Stimulated activated CD4-positive, alpha-beta T cell treated with anti-CD3 and anti-CD28 coated beads, Interleukin-4, amount 100 ng/mL, for 48 hours (primary cell): ENCODE results near the gene MCUR1.
"Not testable (repeated sequence)": the region's sequence is repeated elsewhere in the genome, so short reads cannot be mapped to it uniquely, and the experiment has no call there.

Experiments
- DNase-seq, 2 donors: peaks; one replicate each; pipeline ENCODE4 v3.0.0-alpha.2; 2020; ENCODE audit warnings: low read depth in 2 of 2

MCUR1 gene, protein sequence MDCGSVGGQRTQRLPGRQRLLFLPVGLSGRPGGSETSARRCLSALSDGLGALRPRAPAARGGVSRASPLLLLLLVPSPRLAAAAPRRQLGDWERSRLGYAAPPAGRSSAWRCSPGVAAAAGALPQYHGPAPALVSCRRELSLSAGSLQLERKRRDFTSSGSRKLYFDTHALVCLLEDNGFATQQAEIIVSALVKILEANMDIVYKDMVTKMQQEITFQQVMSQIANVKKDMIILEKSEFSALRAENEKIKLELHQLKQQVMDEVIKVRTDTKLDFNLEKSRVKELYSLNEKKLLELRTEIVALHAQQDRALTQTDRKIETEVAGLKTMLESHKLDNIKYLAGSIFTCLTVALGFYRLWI

DNA sequence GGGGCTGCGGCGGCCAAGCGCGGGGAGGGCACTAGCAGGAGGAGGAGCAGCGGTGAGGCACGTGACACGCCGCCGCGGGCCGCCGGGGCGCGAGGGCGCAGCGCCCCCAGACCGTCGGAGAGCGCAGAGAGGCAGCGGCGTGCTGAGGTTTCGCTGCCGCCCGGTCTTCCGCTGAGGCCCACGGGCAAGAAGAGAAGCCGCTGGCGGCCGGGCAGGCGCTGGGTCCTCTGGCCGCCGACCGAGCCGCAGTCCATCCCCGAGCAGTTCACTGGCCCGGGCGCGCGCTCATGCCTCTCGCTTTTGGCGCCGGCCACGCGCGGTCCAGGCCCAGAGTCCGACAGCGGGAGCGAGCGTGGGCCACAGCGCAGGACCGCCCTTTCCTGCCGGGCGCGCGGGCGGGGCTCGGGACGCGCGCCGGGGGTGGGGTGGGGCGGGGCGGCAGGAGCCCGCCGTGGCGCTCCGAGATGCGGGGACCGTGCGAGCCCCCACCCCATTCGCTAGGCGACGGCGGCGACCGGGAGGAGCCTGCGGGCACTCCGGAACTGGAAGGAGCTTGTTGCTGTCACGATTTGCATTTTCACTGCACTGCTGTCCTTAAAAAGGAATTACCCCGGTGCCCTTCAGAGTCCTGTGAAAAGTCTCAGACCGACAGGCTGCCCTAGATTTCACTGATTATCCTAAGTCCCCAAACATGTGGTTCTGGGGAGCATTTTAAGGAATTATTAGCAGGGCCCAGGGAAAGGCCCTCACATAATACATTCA lies at the start of gene MCUR1:
MCUR1 (minus strand) TSS at position 382 of the 762 bp plus-strand sequence; CDS start at position 254, 128 bp downstream.
- peak; percentile 67 to 81 for DNase-seq

DNA sequence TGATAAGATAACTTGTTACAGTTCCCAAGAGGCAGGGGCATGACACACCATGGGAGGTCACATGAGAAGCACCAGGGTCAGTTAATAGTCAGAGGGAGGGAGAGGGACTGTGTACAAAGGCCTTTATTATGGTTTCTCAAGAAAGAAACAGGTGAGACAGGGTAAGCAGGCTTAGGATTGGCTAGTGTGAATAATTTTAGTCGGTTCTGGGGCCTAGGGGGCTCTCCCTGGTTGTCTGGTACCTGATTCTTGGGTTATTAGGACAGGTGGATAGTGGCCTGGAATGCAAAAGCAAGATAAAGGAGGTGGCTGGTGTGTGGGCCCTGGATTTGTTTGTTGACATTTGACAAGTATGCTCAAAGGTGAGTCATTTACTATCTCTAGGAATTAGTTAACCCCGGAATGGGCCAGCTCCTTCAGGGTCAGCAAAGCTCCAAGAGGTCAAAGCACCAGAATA lies 49.4 kb upstream of the MCUR1 start:
- DNase-seq: no peak

DNA sequence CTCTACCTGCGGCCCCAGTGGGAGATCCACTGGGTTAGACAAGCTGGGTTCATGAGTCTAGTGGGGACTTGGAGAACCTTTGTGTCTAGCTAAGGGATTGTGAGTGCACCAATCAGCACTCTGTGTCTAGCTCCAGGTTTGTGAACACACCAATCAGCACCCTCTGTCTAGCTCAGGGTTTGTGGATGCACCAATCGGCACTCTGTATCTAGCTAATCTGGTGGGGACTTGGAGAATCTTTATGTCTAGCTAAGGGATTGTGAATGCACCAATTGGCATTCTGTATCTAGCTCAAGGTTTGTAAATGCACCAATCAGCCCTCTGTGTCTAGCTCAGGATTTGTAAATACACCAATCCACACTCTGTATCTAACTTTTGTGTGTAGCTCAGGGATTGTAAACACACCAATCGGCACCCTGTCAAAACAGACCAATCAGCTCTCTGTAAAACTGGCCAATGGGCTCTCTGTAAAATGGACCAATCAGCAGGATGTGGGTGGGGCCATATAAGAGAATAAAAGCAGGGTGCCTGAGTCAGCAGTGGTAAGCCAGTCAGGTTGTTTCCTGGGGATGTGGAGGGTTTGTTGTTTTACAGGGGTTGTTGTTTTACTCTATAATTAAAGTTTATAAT lies 46.3 kb upstream of the MCUR1 start:
- not testable (repeated sequence) for DNase-seq

DNA sequence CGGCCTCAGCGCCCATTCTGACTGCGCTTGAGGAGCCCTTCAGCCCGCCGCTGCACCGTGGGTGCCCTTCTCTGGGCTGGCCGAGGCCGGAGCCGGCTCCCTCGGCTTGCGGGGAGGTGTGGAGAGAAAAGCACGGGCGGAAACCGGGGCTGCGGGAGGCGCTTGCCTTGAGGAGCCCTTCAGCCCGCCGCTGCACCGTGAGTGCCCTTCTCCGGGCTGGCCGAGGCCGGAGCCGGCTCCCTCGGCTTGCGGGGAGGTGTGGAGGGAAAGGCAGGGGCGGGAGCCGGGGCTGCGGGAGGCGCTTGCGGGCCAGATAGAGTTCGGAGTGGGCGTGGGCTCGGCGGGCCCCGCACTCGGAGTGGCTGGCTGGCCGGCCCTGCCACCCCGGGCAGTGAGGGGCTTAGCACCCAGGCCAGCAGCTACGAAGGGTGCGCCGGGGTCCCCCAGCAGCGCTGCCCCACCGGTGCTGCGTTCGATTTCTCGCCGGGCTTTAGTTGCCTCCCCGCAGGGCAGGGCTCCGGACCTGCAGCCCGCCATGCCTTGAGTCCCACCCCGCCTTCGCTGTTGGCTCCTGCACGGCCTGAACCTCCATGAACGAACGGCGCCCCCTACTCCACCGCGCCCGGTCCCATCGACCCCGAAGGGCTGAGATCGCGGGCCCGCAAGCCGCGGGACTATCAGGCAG lies 45.7 kb upstream of the MCUR1 start:
- no peak for DNase-seq

DNA sequence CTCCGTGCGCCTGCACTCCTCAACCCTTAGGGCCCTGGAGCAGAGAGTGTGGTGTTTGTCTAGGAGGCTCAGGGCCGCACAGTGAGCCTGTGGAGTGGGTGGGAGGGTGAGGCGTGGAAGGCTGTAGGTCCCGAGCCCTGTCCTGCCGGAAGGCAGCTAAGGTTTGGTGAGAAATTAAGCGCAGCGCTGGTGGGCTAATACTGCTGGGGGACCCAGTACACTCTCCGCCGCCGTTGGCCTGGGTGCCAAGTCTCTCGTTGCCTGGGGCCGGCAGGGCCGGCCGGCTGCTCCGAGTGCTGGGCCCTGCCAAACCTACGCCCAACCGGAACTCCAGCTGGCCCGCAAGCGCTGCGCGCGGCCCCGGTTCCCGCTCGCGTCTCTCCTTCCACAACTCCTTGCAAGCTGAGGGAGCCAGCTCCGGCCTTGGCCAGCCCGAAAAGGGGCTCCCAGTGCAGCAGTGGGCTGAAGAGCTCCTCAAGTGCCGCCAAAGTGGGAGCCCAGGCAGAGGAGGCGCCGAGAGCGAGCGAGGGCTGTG lies 40.4 kb upstream of the MCUR1 start:
- DNase-seq: no peak

DNA sequence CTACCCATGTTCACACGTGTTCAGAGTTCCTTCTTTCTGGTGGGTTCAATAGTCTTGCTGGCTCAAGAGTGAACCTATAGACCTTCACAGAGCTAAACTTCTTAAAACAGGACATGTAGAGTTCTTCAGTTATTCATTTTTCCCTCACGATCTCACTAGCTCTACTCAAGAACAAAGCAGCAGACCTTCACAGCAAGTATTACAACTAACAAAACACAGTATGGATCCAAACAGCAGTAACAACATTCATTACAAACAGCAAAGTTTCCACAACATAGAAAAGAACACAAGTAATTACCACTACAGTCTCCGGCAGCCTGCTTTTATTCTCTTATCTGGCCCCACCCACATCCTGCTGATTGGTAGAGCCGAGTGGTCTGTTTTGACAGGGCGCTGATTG lies 39.5 kb upstream of the MCUR1 start:
- DNase-seq: no peak

DNA sequence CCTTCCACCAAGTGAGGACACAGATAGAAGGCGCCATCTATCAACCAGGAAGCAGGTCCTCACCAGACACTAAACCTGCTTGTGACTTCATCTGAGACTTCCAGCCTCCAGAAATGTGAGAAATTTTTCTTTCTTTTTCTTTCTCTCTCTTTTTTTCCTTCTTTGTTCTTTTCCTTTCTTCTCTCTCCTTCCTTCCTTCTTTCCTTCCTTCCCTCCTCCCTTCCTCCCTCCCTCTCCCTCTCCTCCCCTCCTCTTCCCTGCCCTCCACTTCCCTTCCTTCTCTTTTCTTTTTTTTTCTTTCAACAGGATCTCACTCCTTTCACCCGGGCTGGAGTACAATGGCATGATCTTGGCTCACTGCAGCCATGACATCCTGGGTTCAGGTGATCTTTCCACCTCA lies 37.4 kb upstream of the MCUR1 start:
- no peak for DNase-seq

DNA sequence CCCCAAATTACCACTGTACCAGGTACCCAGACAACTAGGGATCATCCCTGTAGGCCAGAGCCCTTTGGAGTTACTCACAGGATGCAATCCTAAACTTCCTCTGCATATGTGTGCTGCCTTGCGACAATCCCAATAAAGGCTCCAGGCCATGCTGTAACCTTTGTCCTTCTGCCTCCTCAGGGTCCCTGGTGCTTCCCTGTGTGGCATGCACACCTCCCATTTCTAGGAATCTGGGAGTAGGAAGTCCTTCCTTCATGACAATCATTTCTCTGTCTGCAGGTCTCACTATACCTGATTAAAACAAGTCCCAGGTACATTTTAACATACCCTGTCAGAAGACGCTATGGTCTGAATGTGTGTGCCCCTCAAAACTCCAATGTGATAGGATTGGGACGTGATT lies 37.0 kb upstream of the MCUR1 start:
- DNase-seq: no peak

DNA sequence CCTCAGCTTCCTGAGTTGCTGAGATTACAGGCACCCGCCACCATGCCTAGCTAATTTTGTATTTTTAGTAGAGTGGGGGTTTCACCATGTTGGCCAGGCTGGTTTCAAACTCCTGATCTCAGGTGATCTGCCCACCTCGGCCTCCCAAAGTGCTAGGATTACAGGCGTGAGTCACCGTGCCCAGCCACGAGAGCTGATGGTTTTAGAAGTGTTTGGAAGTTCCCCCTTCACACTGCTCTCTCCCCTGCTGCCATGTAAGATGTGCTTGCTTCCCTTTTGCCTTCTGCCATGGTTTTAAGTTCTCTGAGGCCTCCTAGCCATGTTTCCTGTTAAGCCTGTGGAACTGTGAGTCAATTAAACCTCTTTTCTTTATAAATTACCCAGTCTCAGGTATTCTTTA lies 36.3 kb upstream of the MCUR1 start:
- not testable (repeated sequence) for DNase-seq

DNA sequence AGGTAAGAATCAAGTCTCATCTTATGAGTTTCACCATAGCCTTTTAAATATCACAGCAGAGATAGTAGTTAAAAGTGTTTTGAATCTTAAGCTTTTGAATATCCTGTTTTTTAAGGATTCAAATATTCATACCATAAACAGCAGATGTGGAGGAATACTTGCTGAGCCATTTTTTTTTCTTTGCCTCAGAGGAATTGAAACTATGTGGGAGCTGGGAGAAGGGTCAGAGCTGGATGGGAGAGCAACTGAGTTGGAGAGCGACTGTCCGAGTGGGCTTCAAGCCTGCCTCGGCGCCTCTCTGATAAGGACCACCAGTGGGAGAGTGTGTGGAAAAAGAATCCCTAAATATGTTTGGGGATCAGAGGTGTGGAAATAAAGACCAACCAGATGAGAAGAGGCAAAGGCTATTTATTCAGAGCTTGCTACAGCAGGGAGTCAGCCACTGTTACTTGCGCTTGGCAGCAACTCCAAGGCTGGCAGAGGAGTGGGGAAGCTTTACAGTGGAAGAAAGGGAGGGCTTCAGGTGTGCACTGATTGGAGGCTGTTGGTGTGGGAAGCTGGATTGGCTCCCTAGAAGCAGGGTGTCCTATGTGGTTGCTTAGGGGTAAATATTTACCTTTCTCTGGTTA lies 34.3 kb upstream of the MCUR1 start:
- no peak for DNase-seq

DNA sequence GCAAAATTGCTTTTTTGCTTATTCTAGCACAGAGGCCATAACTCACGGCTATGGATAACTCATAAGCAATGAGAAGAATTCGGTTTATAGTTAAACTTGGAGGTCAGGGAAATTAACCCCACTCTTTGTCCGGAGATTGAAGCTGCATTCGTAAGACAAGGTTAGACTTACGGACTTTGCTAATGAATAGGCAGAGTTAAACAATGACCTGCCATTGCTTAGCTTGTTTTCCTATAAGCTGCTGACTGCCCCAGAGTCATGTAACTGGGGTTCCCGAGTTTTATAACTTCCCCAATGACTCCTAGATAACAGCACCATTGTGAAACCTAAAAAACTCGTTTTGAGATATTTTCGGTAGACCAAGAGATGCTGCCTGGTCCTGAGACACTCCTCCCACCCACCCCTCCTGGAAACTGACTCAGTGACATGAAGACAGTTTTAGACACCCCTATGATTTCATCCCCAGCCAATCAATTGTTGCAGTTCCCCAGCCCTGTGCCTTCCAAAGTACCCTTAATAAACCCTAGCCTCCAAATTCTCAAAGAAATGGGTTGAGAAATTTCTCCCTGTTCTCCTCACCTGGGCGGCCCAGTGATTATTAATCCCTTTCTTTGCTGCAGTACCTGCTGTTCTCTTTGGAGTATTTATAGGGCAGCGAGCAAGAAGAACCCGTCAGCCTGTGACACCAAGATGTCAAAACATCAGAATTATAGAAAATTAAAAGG lies 33.1 kb upstream of the MCUR1 start:
- DNase-seq: no peak

DNA sequence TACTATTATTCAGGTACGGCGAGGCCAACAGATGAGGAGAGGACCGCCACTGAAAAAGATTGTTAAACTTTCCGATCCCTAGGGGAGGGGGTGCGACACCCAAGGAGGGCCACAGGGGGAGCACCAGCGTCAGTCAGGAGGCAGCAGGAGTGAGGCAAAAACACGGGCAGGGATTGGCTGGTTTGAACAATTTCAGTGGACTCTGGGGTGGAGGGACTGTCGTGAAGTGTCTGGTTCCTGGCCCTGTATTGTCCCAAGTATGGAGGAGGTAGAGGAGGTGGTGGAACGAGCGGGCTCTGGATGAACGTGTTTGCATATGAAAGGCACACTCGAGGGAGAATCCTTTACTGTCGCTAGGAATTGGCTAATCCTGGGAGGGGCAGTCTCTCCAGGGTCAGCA lies 32.5 kb upstream of the MCUR1 start:
- DNase-seq: no peak

DNA sequence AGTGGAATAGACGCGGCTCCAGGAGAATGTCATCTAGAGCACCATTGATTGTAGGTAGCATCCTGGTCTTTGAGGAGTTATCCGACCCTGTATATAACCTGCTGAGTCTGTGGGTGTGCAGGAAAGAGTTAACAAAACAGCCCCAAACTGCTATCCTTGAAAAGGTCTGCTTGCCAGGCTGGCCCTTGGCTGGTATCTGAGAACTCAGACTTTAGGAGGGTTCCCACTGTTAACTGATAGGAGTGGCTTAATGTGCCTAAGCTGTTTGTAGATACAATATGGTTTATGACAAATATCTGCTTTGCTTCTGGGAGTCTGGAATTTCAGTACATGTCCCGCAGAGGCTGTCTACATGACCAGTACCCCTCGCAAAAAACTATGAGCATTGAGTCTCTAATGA lies 27.6 kb upstream of the MCUR1 start:
- no peak for DNase-seq

DNA sequence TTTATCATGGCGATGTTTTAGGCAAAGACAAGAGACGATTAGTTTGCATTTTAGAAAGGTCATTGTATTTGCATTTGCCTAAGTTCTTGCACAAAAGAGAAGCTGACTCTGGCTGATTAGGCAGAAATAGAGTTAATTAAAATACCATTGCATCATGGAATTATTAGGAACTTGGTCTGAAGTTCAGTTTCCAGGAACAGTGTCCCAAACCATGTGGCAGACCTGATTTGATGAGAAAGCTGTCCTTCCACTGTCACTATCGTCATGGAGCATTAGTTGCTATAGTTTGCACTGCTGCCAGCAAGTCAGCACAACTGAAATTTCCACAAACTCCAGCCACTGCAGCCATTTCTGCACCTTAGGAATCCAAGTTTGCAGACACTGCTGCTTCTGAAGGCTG lies 24.3 kb upstream of the MCUR1 start:
- DNase-seq: no peak

DNA sequence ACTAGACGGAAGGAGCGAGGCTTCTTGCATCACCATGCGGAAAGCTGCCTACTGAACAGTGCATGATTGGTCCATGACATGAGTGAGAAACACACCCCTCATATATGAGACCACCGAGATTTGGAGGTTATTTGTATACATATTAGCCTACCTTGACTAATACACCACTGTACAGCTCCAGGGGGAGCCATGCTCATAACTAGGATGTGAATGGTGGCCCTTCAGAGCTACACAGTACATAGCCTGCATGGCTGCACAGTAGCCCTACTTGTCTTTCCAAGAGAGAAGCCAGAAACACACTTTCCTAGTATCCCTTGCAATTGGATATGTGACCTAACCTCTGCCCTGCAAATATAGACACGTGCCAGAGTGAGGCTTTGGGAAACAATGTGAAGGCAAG lies 21.8 kb upstream of the MCUR1 start:
- no peak for DNase-seq

DNA sequence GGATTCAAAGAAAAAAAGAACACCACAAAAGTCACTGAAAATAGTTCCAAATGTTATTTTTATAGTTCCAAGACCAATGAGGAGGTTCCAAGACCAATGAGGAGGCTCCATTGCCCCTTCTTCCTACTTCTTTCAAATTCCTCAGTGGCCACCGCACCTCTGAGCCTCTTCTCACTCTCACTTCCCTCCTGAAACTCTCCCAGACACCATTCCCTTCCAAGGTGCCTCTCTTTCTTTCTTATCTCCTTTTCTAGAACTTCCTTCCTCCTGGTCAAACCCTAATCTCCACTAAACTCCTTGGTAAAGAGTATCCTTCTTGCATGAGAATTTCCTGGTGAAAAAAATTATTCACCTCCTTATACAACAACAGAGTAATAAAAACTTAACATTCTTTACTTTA lies 20.4 kb upstream of the MCUR1 start:
- no peak for DNase-seq

DNA sequence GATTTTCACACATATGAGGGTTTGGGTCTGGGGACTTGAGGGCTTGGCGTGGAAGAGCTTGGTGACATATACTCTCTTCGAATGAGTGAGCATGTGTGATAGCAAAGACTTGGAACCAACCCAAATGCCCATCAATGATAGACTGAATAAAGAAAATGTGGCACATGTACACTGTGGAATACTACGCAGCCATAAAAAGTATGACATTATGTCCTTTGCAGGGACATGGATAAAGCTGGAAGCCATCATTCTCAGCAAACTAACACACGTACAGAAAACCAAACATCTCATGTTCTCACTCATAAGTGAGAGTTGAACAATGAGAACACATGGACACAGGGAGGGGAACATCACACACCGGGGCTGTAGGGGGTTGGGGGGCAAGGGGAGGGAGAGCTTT lies 19.7 kb upstream of the MCUR1 start:
- not testable (repeated sequence) for DNase-seq

DNA sequence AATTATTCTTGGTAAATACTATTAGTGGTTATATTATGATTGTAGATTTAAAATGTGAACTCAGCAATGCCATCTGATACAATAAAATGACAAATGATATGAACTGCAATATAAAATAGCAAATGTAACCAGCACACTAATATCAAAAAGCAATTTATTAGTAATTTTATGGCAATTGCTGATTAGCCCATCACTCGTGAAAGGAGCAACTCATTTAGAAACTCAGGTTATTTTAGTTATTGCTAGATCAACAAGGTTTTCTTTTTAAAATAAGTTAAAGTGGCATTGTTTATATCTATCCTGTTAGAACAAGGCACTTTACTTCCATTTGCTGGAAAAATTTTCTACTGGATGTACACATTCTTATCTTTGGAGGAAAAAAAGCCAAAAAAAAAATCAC lies 18.4 kb upstream of the MCUR1 start:
- DNase-seq: no peak

DNA sequence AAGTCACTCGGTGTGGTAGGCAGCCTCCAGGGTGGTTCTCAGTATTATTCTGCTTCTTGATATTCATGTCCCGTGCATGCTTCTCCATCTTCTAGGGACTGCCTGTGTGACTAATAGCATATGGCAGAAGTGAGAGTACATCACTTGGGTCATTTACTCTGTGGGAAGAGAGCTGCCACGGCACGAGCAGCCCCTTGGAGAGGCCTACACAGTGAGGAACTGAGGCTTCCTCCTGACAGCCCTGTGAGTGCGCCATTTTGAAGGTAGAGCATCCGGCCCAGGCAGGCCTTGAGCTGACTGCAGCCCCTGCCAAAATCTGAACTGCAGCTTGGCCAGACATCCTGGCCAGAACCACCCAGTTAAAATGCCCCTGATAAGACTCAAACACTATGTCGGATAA lies 17.3 kb upstream of the MCUR1 start:
- no peak for DNase-seq

DNA sequence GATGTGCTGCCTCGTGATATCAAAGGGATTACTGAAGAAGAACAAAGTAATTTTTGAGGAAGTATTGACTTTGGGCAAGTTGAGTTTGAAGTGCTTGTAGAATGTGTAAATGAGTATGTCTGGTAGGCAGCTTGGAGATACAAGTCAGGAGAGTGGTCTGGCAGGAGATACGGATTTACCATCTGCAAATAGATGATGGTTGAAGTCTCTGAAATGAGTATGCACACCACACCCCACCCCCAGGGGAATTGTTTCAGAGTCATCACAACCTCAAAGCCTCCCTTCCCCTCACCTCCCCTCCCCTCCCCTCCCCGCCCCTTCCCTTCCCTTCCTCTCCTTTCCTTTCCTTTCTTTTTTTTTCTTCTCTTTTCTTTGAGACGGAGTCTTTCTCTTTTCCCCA lies 16.4 kb upstream of the MCUR1 start:
- no peak for DNase-seq

DNA sequence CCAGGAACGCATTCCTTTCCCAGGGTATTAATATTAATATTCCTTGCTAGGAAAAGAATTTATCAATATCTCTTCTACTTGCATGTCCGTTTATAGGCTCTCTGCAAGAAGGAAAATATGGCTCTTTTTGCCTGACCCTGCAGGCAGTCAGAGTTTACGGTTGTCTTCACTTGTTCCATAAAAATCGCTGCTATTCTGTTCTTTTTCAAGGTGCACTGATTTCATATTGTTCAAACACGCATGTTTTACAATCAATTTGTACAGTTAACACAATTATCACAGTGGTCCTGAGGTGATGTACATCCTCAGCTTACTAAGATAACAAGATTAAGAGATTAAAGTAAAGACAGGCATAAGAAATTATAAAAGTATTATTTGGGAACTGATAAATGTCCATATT lies 15.1 kb upstream of the MCUR1 start:
- not testable (repeated sequence) for DNase-seq
